CD14-positive monocyte (primary cell): Measurements from ENCODE around the gene KPRP. TPM values are rescaled to one million over a fixed set of nuclear protein-coding genes. Genes with fewer than 3 reads are reported as not detected.
A peak's percentile ranks its signal among the peaks of the same experiment; 100 is the strongest.

Experiments
- DNase-seq, 3 donors: peaks; one replicate each; pipeline ENCODE4 v3.0.0-alpha.2; 2011 to 2022
- H2AFZ ChIP-seq: 2 replicates; pipeline ENCODE4 v1.6.0; 2012; ENCODE audit warnings: mild to moderate bottlenecking, low read depth, low read length, inconsistent platforms; ENCODE audit not compliant: insufficient read depth, poor library complexity, severe bottlenecking
- H3K27ac ChIP-seq, 2 donors: 1 replicate in 1 of 2; 2 replicates in 1 of 2; pipeline ENCODE4 v1.5.1; 2012 to 2013; ENCODE audit warnings: low read length in 2 of 2, control low read depth in 1 of 2, inconsistent platforms in 1 of 2, low read depth in 1 of 2, mild to moderate bottlenecking in 1 of 2
- H3K27me3 ChIP-seq, 2 donors: one replicate each; pipeline versions ENCODE4 v1.6.0 to v1.6.1; 2011 to 2013; ENCODE audit warnings: low read length in 2 of 2; ENCODE audit not compliant: control insufficient read depth in 2 of 2, insufficient read depth in 2 of 2
- H3K36me3 ChIP-seq, 2 donors: replicated peaks in 1 of 2; 1 replicate in 1 of 2; 2 replicates in 1 of 2; pipeline versions ENCODE4 v1.5.1 to v1.6.1; 2012 to 2013; ENCODE audit warnings: low read length in 2 of 2, control low read depth in 1 of 2, inconsistent platforms in 1 of 2, mild to moderate bottlenecking in 1 of 2; ENCODE audit not compliant: insufficient read depth in 2 of 2, control insufficient read depth in 1 of 2
- H3K4me1 ChIP-seq, 2 donors: 1 replicate in 1 of 2; 2 replicates in 1 of 2; pipeline versions ENCODE4 v1.5.1 to v1.6.1; 2012 to 2013; ENCODE audit warnings: low read length in 2 of 2, control low read depth in 1 of 2, inconsistent platforms in 1 of 2, mild to moderate bottlenecking in 1 of 2, moderate library complexity in 1 of 2; ENCODE audit not compliant: insufficient read depth in 2 of 2, control insufficient read depth in 1 of 2
- H3K4me2 ChIP-seq: replicated peaks from 2 replicates; pipeline ENCODE3; 2012; ENCODE audit warnings: low read length, moderate library complexity, mild to moderate bottlenecking; ENCODE audit not compliant: poor library complexity, severe bottlenecking; ENCODE audit errors: extremely low read depth
- H3K4me3 ChIP-seq, 3 experiments: fragments of 200-600 bp in 1 of 3; sonication (generic) in 1 of 3; replicated peaks in 1 of 3; 1 replicate in 2 of 3; 2 replicates in 1 of 3; pipeline ENCODE4 v1.5.1; 2011 to 2013; ENCODE audit warnings: low read length in 3 of 3, mild to moderate bottlenecking in 3 of 3, control low read depth in 2 of 3, low read depth in 2 of 3, inconsistent platforms in 1 of 3, moderate library complexity in 1 of 3
- H3K79me2 ChIP-seq: 2 replicates; pipeline ENCODE4 v1.6.0; 2012; ENCODE audit warnings: mild to moderate bottlenecking, control low read depth, inconsistent platforms, low read length, moderate library complexity; ENCODE audit not compliant: insufficient read depth
- H3K9ac ChIP-seq: 2 replicates; pipeline ENCODE4 v1.6.0; 2017; ENCODE audit warnings: low read length, mild to moderate bottlenecking; ENCODE audit not compliant: insufficient read depth, poor library complexity, severe bottlenecking
- H3K9me3 ChIP-seq, 2 donors: replicated peaks in 1 of 2; 1 replicate in 1 of 2; 2 replicates in 1 of 2; pipeline versions ENCODE4 v1.5.1 to v1.6.1; 2012 to 2013; ENCODE audit warnings: low read length in 2 of 2, control low read depth in 1 of 2; ENCODE audit not compliant: control insufficient read depth in 1 of 2, insufficient read depth in 1 of 2
- H4K20me1 ChIP-seq: 2 replicates; pipeline ENCODE4 v1.6.0; 2012; ENCODE audit warnings: mild to moderate bottlenecking, low read length, control low read depth, moderate library complexity; ENCODE audit not compliant: insufficient read depth
- H3K27ac Mint-ChIP-seq, 7 donors: one replicate each; pipeline ENCODE4 v1.8.0; 2020; ENCODE audit warnings: mild to moderate bottlenecking in 7 of 7, mixed read lengths in 7 of 7, moderate library complexity in 6 of 7, inconsistent platforms in 2 of 7
- H3K27me3 Mint-ChIP-seq, 3 donors: one replicate each; pipeline ENCODE4 v1.8.0; 2021 to 2022; ENCODE audit warnings: low read depth in 3 of 3, mild to moderate bottlenecking in 3 of 3, mixed read lengths in 3 of 3, moderate library complexity in 3 of 3, inconsistent platforms in 1 of 3
- H3K36me3 Mint-ChIP-seq, 2 donors: one replicate each; pipeline ENCODE4 v1.8.0; 2020; ENCODE audit warnings: mixed read lengths in 2 of 2, inconsistent platforms in 1 of 2, mild to moderate bottlenecking in 1 of 2
- H3K4me1 Mint-ChIP-seq: one replicate; pipeline ENCODE4 v1.8.0; 2020; ENCODE audit warnings: mild to moderate bottlenecking, mixed read lengths
- H3K4me3 Mint-ChIP-seq, 2 donors: one replicate each; pipeline ENCODE4 v1.8.0; 2020; ENCODE audit warnings: mild to moderate bottlenecking in 2 of 2, mixed read lengths in 2 of 2, moderate library complexity in 1 of 2
- H3K9me3 Mint-ChIP-seq, 7 donors: one replicate each; pipeline ENCODE4 v1.8.0; 2020 to 2022; ENCODE audit warnings: mixed read lengths in 7 of 7, mild to moderate bottlenecking in 6 of 7, moderate library complexity in 6 of 7, inconsistent platforms in 2 of 7
- WGBS: methylation state at CpG from one replicate; pipeline ENCODE4 v1.1.5; 2013; ENCODE audit warnings: missing lambda C conversion rate; ENCODE audit not compliant: insufficient coverage; 5-methylcytosine and 5-hydroxymethylcytosine counted together
- intact Hi-C, 2 donors: fragments of 100-400 bp; cut with micrococcal nuclease; formaldehyde crosslinking; loops; one replicate each; pipeline versions ENCODE4 v1.15.0 to v1.15.1; 2023
- polyA plus RNA-seq, 3 donors: library from polyadenylated mRNA; depleted of rRNA in 1 of 3; unstranded in 2 of 3; stranded (reverse) in 1 of 3; fragments of 300-500 nt in 2 of 3; fragments of >200 nt in 1 of 3; fragmentation: Illumina TruSeq in 2 of 3; gene quantifications; 1 replicate in 2 of 3; 2 replicates in 1 of 3; pipeline ENCODE4 v1.2.3, GENCODE V29; 2012 to 2021
- TF ChIP-seq, protein P1 (sequence below): fragments of 200-600 bp; IDR thresholded peaks from one replicate; pipeline ENCODE4 v1.8.0; 2022; ENCODE audit warnings: antibody characterized with exemption, mild to moderate bottlenecking

KPRP gene
- polyA plus RNA-seq, 3 donors, result not detected

DNA sequence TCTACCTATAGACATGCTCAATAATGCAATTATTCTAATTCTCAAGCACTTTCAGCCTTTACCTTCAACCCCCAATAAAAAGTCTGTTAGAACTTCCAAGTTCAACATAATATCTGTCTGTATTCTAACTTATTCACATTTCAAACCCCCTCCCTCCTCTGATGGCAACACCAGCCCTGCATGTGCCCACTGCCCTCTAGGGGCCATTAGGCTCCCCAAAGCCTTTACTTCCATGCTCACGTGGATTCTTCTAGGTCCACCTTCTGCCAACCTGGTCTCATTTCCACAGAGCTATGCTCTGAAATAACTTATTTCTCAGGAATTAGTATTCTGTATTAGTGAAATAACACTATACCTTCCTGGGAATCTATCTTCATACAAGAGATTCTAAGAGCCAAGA, 22.2 kb upstream of the KPRP start:
- no peak overlapping the region for H3K27ac ChIP-seq
- no peaks in the 10 kb centered on the region for H3K9me3 ChIP-seq
- Mint-ChIP-seq H3K27ac (peak overlapping the region in 1 of 7 donors; percentile 41), H3K36me3 (no peaks in the 10 kb centered on the region), H3K27me3 (peaks cover 10 to 23% (median 13%) of the 10 kb centered on the region in 3 donors), H3K4me3 (no peak overlapping the region), H3K4me1 (no peaks in the 10 kb centered on the region), H3K9me3 (no peaks in the 10 kb centered on the region)
- TF ChIP-seq, protein P1, sequence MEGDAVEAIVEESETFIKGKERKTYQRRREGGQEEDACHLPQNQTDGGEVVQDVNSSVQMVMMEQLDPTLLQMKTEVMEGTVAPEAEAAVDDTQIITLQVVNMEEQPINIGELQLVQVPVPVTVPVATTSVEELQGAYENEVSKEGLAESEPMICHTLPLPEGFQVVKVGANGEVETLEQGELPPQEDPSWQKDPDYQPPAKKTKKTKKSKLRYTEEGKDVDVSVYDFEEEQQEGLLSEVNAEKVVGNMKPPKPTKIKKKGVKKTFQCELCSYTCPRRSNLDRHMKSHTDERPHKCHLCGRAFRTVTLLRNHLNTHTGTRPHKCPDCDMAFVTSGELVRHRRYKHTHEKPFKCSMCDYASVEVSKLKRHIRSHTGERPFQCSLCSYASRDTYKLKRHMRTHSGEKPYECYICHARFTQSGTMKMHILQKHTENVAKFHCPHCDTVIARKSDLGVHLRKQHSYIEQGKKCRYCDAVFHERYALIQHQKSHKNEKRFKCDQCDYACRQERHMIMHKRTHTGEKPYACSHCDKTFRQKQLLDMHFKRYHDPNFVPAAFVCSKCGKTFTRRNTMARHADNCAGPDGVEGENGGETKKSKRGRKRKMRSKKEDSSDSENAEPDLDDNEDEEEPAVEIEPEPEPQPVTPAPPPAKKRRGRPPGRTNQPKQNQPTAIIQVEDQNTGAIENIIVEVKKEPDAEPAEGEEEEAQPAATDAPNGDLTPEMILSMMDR, result no peak
- H3K79me2 ChIP-seq, result no peaks in the 10 kb centered on the region
- H3K4me3 ChIP-seq, result no peak overlapping the region
- H3K4me1 ChIP-seq, result no peaks in the 10 kb centered on the region
- peaks cover 0 to 2% of the 10 kb centered on the region in 2 donors for H3K27me3 ChIP-seq
- intact Hi-C loops, result no loop called here
- H3K4me2 ChIP-seq, result no peak overlapping the region
- H3K36me3 ChIP-seq, result no peaks in the 10 kb centered on the region
- WGBS, result no CpG with 5 or more reads among the region's 1 CpG
- H2AFZ ChIP-seq, result no peak overlapping the region
- H3K9ac ChIP-seq, result no peak overlapping the region
- no peaks in the 10 kb centered on the region for H4K20me1 ChIP-seq
- DNase-seq, result no peak

DNA sequence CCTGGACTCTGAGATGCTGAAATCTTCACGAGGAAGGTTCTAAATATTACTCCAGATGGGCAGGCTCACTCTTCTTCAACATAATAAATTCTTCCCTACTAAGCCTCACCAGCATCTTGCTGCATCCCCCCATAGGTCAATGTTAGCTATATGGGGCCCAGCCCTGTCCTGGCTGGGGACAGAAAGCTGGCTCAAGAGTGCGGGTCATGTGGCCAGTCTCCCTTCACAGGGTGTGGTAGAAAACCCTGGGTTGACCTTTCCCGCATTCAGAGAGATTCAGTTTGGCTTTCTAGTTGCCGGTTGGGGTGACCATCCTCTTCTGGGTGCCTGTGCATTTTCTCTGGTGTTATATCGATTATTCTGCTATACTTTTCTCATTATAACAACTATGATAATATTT, 19.8 kb upstream of the KPRP start:
- Histone ChIP-seq H3K4me2 (no peak overlapping the region), H3K9me3 (no peaks in the 10 kb centered on the region), H3K27ac (no peak overlapping the region), H2AFZ (no peak overlapping the region), H3K36me3 (no peaks in the 10 kb centered on the region), H3K79me2 (no peaks in the 10 kb centered on the region), H3K9ac (no peak overlapping the region), H3K27me3 (peaks cover 0 to 2% of the 10 kb centered on the region in 2 donors), H4K20me1 (no peaks in the 10 kb centered on the region), H3K4me3 (no peak overlapping the region), H3K4me1 (no peaks in the 10 kb centered on the region)
- WGBS, result 83% methylated on average over 2 of the region's 5 CpGs
- Mint-ChIP-seq H3K36me3 (no peaks in the 10 kb centered on the region), H3K27me3 (peaks cover 13 to 31% (median 13%) of the 10 kb centered on the region in 3 donors), H3K27ac (peak overlapping the region in 1 of 7 donors; percentile 46), H3K4me3 (no peak overlapping the region), H3K9me3 (no peaks in the 10 kb centered on the region), H3K4me1 (no peaks in the 10 kb centered on the region)
- TF ChIP-seq, protein P1, result no peak
- DNase-seq, result no peak
- intact Hi-C loops, result no loop called here
